Measurements from ENCODE around the gene PGA3. TPM values are rescaled to one million over a fixed set of nuclear protein-coding genes. Genes with fewer than 3 reads are reported as not detected.
"Not testable (repeated sequence)": the region's sequence is repeated elsewhere in the genome, so short reads cannot be mapped to it uniquely, and the experiment has no call there.

The PGA3 gene
- total RNA-seq (not detected), polyA plus RNA-seq (not detected)

GRCh38 chr11:61202950-61203746, at the start of gene PGA3:
Gene PGA3, plus strand, starts transcription at chr11:61203515. Its CDS starts 50 bp downstream, at chr11:61203565.
- H3K27ac Mint-ChIP-seq = peak within 1 kb of the TSS in 1 of 3 donors; percentile 48
- H3K36me3 Mint-ChIP-seq = not testable (repeated sequence)

GRCh38 chr11:61153593-61154095, 49.7 kb upstream of the PGA3 start:
- Histone ChIP-seq H3K4me3 (ENCODE audit: low read depth, low read length) (no peak overlapping the region), H3K9me3 (ENCODE audit: control insufficient read depth in 2 of 2, low read length in 2 of 2) (peaks cover 0 to 16% of the 10 kb centered on the region in 2 experiments), H3K27me3 (ENCODE audit: control insufficient read depth, insufficient read depth, low read length) (no peaks in the 10 kb centered on the region), H3K27ac (ENCODE audit: insufficient read depth, low read length, poor library complexity, severe bottlenecking) (no peak overlapping the region), H3K4me1 (ENCODE audit: control insufficient read depth, insufficient read depth, low read length, poor library complexity, severe bottlenecking) (no peaks in the 10 kb centered on the region), H3K36me3 (ENCODE audit: control insufficient read depth, insufficient read depth, low read length) (peaks cover 2% of the 10 kb centered on the region)
- Mint-ChIP-seq H3K27ac (no peak overlapping the region), H3K36me3 (peaks cover 22% of the 10 kb centered on the region), H3K27me3 (no peaks in the 10 kb centered on the region), H3K4me3 (no peak overlapping the region), H3K4me1 (peaks cover 14 to 30% (median 15%) of the 10 kb centered on the region in 4 donors), H3K9me3 (peaks cover 0 to 22% (median 7%) of the 10 kb centered on the region in 7 donors)
- ATAC-seq (ENCODE audit: low read depth in 2 of 2) = no peak
- DNase-seq = no peak

More at GRCh38 chr11:61202950-61203746, at the start of gene PGA3:
- not testable (repeated sequence) for H3K4me1 Mint-ChIP-seq; H3K4me3 ChIP-seq (ENCODE audit: low read depth, low read length); H3K9me3 ChIP-seq (ENCODE audit: control insufficient read depth in 2 of 2, low read length in 2 of 2); H3K9me3 Mint-ChIP-seq; ATAC-seq (ENCODE audit: low read depth in 2 of 2); H3K27ac ChIP-seq (ENCODE audit: insufficient read depth, low read length, poor library complexity, severe bottlenecking); H3K36me3 ChIP-seq (ENCODE audit: control insufficient read depth, insufficient read depth, low read length); DNase-seq; H3K4me1 ChIP-seq (ENCODE audit: control insufficient read depth, insufficient read depth, low read length, poor library complexity, severe bottlenecking); H3K27me3 ChIP-seq (ENCODE audit: control insufficient read depth, insufficient read depth, low read length); H3K4me3 Mint-ChIP-seq
- H3K27me3 Mint-ChIP-seq = peaks cover 25% of the 10 kb centered on the region

- no peak overlapping the region for H3K27ac Mint-ChIP-seq
- H3K27ac ChIP-seq (ENCODE audit: insufficient read depth, low read length, poor library complexity, severe bottlenecking) = no peak overlapping the region
- H3K9me3 Mint-ChIP-seq = peaks cover 0 to 22% (median 7%) of the 10 kb centered on the region in 7 donors
These were observed 48.8 kb upstream of the PGA3 start for GRCh38 chr11:61154528-61154927.

GRCh38 chr11:61155312-61155711, 48.0 kb upstream of the PGA3 start:
- Mint-ChIP-seq H3K9me3 (peaks cover 0 to 22% (median 7%) of the 10 kb centered on the region in 7 donors), H3K27me3 (no peaks in the 10 kb centered on the region), H3K4me3 (no peak overlapping the region), H3K4me1 (peaks cover 17 to 38% (median 25%) of the 10 kb centered on the region in 4 donors), H3K36me3 (peaks cover 22% of the 10 kb centered on the region), H3K27ac (no peak overlapping the region)
- no peak overlapping the region for H3K27ac ChIP-seq (ENCODE audit: insufficient read depth, low read length, poor library complexity, severe bottlenecking)
- peaks cover 3% of the 10 kb centered on the region for H3K4me1 ChIP-seq (ENCODE audit: control insufficient read depth, insufficient read depth, low read length, poor library complexity, severe bottlenecking)
- H3K27me3 ChIP-seq (ENCODE audit: control insufficient read depth, insufficient read depth, low read length) = no peaks in the 10 kb centered on the region
- DNase-seq (no peak), ATAC-seq (ENCODE audit: low read depth in 2 of 2) (no peak)
- H3K4me3 ChIP-seq (ENCODE audit: low read depth, low read length) = no peak overlapping the region
- H3K36me3 ChIP-seq (ENCODE audit: control insufficient read depth, insufficient read depth, low read length) = peaks cover 2% of the 10 kb centered on the region
- peaks cover 0 to 16% of the 10 kb centered on the region in 2 experiments for H3K9me3 ChIP-seq (ENCODE audit: control insufficient read depth in 2 of 2, low read length in 2 of 2)

More at GRCh38 chr11:61154528-61154927, 48.8 kb upstream of the PGA3 start:
- peak overlapping the region in 1 of 4 donors; percentile 22 for H3K4me3 Mint-ChIP-seq
- H3K36me3 Mint-ChIP-seq = peaks cover 22% of the 10 kb centered on the region
- DNase-seq = no peak
- H3K4me3 ChIP-seq (ENCODE audit: low read depth, low read length) = no peak overlapping the region
- peaks cover 17 to 34% (median 21%) of the 10 kb centered on the region in 4 donors for H3K4me1 Mint-ChIP-seq
- H3K4me1 ChIP-seq (ENCODE audit: control insufficient read depth, insufficient read depth, low read length, poor library complexity, severe bottlenecking) = no peaks in the 10 kb centered on the region
- H3K27me3 Mint-ChIP-seq = no peaks in the 10 kb centered on the region
- ATAC-seq (ENCODE audit: low read depth in 2 of 2) = no peak
- peaks cover 2% of the 10 kb centered on the region for H3K36me3 ChIP-seq (ENCODE audit: control insufficient read depth, insufficient read depth, low read length)
- H3K27me3 ChIP-seq (ENCODE audit: control insufficient read depth, insufficient read depth, low read length) = no peaks in the 10 kb centered on the region
- H3K9me3 ChIP-seq (ENCODE audit: control insufficient read depth in 2 of 2, low read length in 2 of 2) = peaks cover 0 to 16% of the 10 kb centered on the region in 2 experiments

- Mint-ChIP-seq H3K27ac (peak overlapping the region in 1 of 3 donors; percentile 86), H3K9me3 (peaks cover 0 to 22% (median 7%) of the 10 kb centered on the region in 7 donors), H3K4me3 (peak overlapping the region in 1 of 4 donors; percentile 40), H3K36me3 (peaks cover 22% of the 10 kb centered on the region), H3K4me1 (peaks cover 21 to 38% (median 27%) of the 10 kb centered on the region in 4 donors), H3K27me3 (no peaks in the 10 kb centered on the region)
- H3K27me3 ChIP-seq (ENCODE audit: control insufficient read depth, insufficient read depth, low read length) = no peaks in the 10 kb centered on the region
- no peak overlapping the region for H3K4me3 ChIP-seq (ENCODE audit: low read depth, low read length)
- peaks cover 0 to 16% of the 10 kb centered on the region in 2 experiments for H3K9me3 ChIP-seq (ENCODE audit: control insufficient read depth in 2 of 2, low read length in 2 of 2)
- no peak overlapping the region for H3K27ac ChIP-seq (ENCODE audit: insufficient read depth, low read length, poor library complexity, severe bottlenecking)
- ATAC-seq (ENCODE audit: low read depth in 2 of 2) (no peak), DNase-seq (no peak)
- H3K4me1 ChIP-seq (ENCODE audit: control insufficient read depth, insufficient read depth, low read length, poor library complexity, severe bottlenecking) = peaks cover 7% of the 10 kb centered on the region
- peaks cover 2% of the 10 kb centered on the region for H3K36me3 ChIP-seq (ENCODE audit: control insufficient read depth, insufficient read depth, low read length)
These were observed 47.6 kb upstream of the PGA3 start for GRCh38 chr11:61155741-61156140.

GRCh38 chr11:61157743-61158142, 45.6 kb upstream of the PGA3 start:
- DNase-seq (peak in 1 of 3 donors; percentile 36), ATAC-seq (ENCODE audit: low read depth in 2 of 2) (no peak)
- peak overlapping the region in 2 of 3 donors; percentile 2 to 15 for H3K27ac Mint-ChIP-seq
- Histone ChIP-seq H3K4me1 (ENCODE audit: control insufficient read depth, insufficient read depth, low read length, poor library complexity, severe bottlenecking) (peaks cover 18% of the 10 kb centered on the region), H3K27ac (ENCODE audit: insufficient read depth, low read length, poor library complexity, severe bottlenecking) (no peak overlapping the region), H3K36me3 (ENCODE audit: control insufficient read depth, insufficient read depth, low read length) (peaks cover 2% of the 10 kb centered on the region), H3K4me3 (ENCODE audit: low read depth, low read length) (no peak overlapping the region), H3K27me3 (ENCODE audit: control insufficient read depth, insufficient read depth, low read length) (no peaks in the 10 kb centered on the region), H3K9me3 (ENCODE audit: control insufficient read depth in 2 of 2, low read length in 2 of 2) (peaks cover 0 to 16% of the 10 kb centered on the region in 2 experiments)
- peaks cover 10% of the 10 kb centered on the region for H3K27me3 Mint-ChIP-seq
- peaks cover 23 to 41% (median 37%) of the 10 kb centered on the region in 4 donors for H3K4me1 Mint-ChIP-seq
- H3K36me3 Mint-ChIP-seq = peaks cover 22% of the 10 kb centered on the region
- peak overlapping the region in 2 of 4 donors; percentile 22 to 77 for H3K4me3 Mint-ChIP-seq
- peaks cover 0 to 22% (median 9%) of the 10 kb centered on the region in 7 donors for H3K9me3 Mint-ChIP-seq

GRCh38 chr11:61158691-61159381, 44.5 kb upstream of the PGA3 start:
- Histone ChIP-seq H3K27me3 (ENCODE audit: control insufficient read depth, insufficient read depth, low read length) (no peaks in the 10 kb centered on the region), H3K27ac (ENCODE audit: insufficient read depth, low read length, poor library complexity, severe bottlenecking) (no peak overlapping the region), H3K4me3 (ENCODE audit: low read depth, low read length) (no peak overlapping the region), H3K36me3 (ENCODE audit: control insufficient read depth, insufficient read depth, low read length) (peaks cover 2% of the 10 kb centered on the region), H3K4me1 (ENCODE audit: control insufficient read depth, insufficient read depth, low read length, poor library complexity, severe bottlenecking) (peaks cover 18% of the 10 kb centered on the region), H3K9me3 (ENCODE audit: control insufficient read depth in 2 of 2, low read length in 2 of 2) (peaks cover 0 to 16% of the 10 kb centered on the region in 2 experiments)
- ATAC-seq (ENCODE audit: low read depth in 2 of 2) (no peak), DNase-seq (no peak)
- peaks cover 10% of the 10 kb centered on the region for H3K27me3 Mint-ChIP-seq
- peaks cover 26 to 46% (median 36%) of the 10 kb centered on the region in 4 donors for H3K4me1 Mint-ChIP-seq
- H3K27ac Mint-ChIP-seq = peak overlapping the region in 2 of 3 donors; percentile 2 to 15
- peaks cover 22% of the 10 kb centered on the region for H3K36me3 Mint-ChIP-seq
- peaks cover 0 to 22% (median 9%) of the 10 kb centered on the region in 7 donors for H3K9me3 Mint-ChIP-seq
- peak overlapping the region in 3 of 4 donors; percentile 42 to 77 (median 47) for H3K4me3 Mint-ChIP-seq

All from CD4-positive, CD25-positive, alpha-beta regulatory T cell (primary cell).